OCI-LY1 (cell line): ENCODE measurements around the gene RPL32.

Experiments used
- EZH2 ChIP-seq: fragments of 200-600 bp; sonication (generic), shearing (Covaris generic); IDR thresholded peaks from 2 replicates; pipeline ENCODE4 v1.8.0; 2017; ENCODE audit warnings: borderline replicate concordance, mixed run types, mild to moderate bottlenecking, antibody characterized with exemption, low read length, moderate library complexity, mixed read lengths
- TF ChIP-seq, protein P1 (sequence below): fragments of 200-600 bp; sonication (generic), shearing (Covaris generic); IDR thresholded peaks from 2 replicates; pipeline ENCODE4 v1.5.1; 2017; ENCODE audit warnings: mild to moderate bottlenecking, antibody characterized with exemption, low read length, moderate library complexity, mixed read lengths

DNA sequence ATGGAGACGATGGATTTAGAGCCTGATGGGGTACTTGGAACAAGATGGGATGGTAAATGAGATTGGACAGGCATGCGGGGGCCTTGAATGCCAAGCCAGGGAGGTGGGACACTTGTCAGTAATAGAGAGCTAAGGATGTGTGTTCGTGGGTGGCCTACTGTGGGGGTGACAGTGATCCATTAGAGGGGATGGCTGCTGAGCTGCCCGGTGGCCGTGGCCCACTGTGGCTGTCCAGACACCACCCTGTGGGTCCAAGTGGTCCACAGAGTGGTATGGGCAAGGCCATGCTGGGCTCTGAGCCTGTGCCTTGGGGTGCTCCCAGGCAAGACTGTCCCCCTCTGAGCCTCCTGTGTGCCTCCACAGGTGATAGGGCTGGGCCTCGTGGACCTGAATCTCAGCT, 27.4 kb downstream of the RPL32 start:
- TF ChIP-seq, protein P1, sequence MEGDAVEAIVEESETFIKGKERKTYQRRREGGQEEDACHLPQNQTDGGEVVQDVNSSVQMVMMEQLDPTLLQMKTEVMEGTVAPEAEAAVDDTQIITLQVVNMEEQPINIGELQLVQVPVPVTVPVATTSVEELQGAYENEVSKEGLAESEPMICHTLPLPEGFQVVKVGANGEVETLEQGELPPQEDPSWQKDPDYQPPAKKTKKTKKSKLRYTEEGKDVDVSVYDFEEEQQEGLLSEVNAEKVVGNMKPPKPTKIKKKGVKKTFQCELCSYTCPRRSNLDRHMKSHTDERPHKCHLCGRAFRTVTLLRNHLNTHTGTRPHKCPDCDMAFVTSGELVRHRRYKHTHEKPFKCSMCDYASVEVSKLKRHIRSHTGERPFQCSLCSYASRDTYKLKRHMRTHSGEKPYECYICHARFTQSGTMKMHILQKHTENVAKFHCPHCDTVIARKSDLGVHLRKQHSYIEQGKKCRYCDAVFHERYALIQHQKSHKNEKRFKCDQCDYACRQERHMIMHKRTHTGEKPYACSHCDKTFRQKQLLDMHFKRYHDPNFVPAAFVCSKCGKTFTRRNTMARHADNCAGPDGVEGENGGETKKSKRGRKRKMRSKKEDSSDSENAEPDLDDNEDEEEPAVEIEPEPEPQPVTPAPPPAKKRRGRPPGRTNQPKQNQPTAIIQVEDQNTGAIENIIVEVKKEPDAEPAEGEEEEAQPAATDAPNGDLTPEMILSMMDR, result no peak
- no peak for TF ChIP-seq EZH2
